Trophoblast cell (in vitro differentiated cells and primary cell): ENCODE measurements around the gene FGF3.

Experiments
- DNase-seq, 2 donors: peaks; one replicate each; pipeline ENCODE4 v3.0.0-alpha.2; 2016
- H2AFZ ChIP-seq: 2 replicates; pipeline ENCODE4 v1.6.1; 2013; ENCODE audit warnings: low read length, moderate library complexity, mild to moderate bottlenecking; ENCODE audit not compliant: insufficient read depth, poor library complexity
- H2AK5ac ChIP-seq: 2 replicates; pipeline ENCODE4 v1.6.1; 2013; ENCODE audit warnings: mild to moderate bottlenecking, low read length
- H2BK120ac ChIP-seq: 2 replicates; pipeline ENCODE4 v1.6.1; 2013; ENCODE audit warnings: low read length, mild to moderate bottlenecking, moderate library complexity; ENCODE audit not compliant: insufficient read depth, poor library complexity
- H2BK12ac ChIP-seq: 2 replicates; pipeline ENCODE4 v1.6.1; 2013; ENCODE audit warnings: mild to moderate bottlenecking, low read length, moderate library complexity
- H2BK5ac ChIP-seq: 2 replicates; pipeline ENCODE4 v1.6.1; 2013; ENCODE audit warnings: low read length, low read depth, moderate library complexity, mild to moderate bottlenecking; ENCODE audit not compliant: poor library complexity
- H3K14ac ChIP-seq: 2 replicates; pipeline ENCODE4 v1.6.1; 2013; ENCODE audit warnings: mild to moderate bottlenecking, low read length
- H3K18ac ChIP-seq: 2 replicates; pipeline ENCODE4 v1.6.1; 2013; ENCODE audit warnings: mild to moderate bottlenecking, low read length
- H3K23ac ChIP-seq: 2 replicates; pipeline ENCODE4 v1.6.1; 2013; ENCODE audit warnings: low read length
- H3K27ac ChIP-seq: 2 replicates; pipeline ENCODE4 v1.5.1; 2013; ENCODE audit warnings: low read depth, mild to moderate bottlenecking, inconsistent platforms, low read length, moderate library complexity
- H3K27me3 ChIP-seq: 2 replicates; pipeline ENCODE4 v1.6.1; 2013; ENCODE audit warnings: inconsistent platforms, mild to moderate bottlenecking, low read length, moderate library complexity; ENCODE audit not compliant: insufficient read depth
- H3K36me3 ChIP-seq, 2 experiments: 1 replicate in 1 of 2; 2 replicates in 1 of 2; pipeline ENCODE4 v1.6.1; 2013; ENCODE audit warnings: low read length in 2 of 2, mild to moderate bottlenecking in 2 of 2, moderate library complexity in 1 of 2; ENCODE audit not compliant: insufficient read depth in 2 of 2, control insufficient read depth in 1 of 2
- H3K4ac ChIP-seq: 2 replicates; pipeline ENCODE4 v1.6.1; 2013; ENCODE audit warnings: low read depth, mild to moderate bottlenecking, low read length, moderate library complexity
- H3K4me1 ChIP-seq, 2 experiments: 1 replicate in 1 of 2; 2 replicates in 1 of 2; pipeline ENCODE4 v1.6.1; 2013; ENCODE audit warnings: low read length in 2 of 2, mild to moderate bottlenecking in 2 of 2, moderate library complexity in 1 of 2; ENCODE audit not compliant: insufficient read depth in 2 of 2, control insufficient read depth in 1 of 2
- H3K4me2 ChIP-seq: 2 replicates; pipeline ENCODE4 v1.6.1; 2013; ENCODE audit warnings: inconsistent platforms, mild to moderate bottlenecking, low read length, moderate library complexity
- H3K4me3 ChIP-seq: 2 replicates; pipeline ENCODE4 v1.5.1; 2013; ENCODE audit warnings: mild to moderate bottlenecking, low read depth, low read length, inconsistent platforms
- H3K79me1 ChIP-seq: one replicate; pipeline ENCODE4 v1.6.1; 2013; ENCODE audit warnings: low read length
- H3K79me2 ChIP-seq: 2 replicates; pipeline ENCODE4 v1.6.1; 2013; ENCODE audit warnings: low read length, mild to moderate bottlenecking; ENCODE audit not compliant: control insufficient read depth, insufficient read depth, poor library complexity
- H3K9ac ChIP-seq: 2 replicates; pipeline ENCODE4 v1.6.1; 2013; ENCODE audit warnings: mild to moderate bottlenecking, low read length
- H3K9me3 ChIP-seq: 2 replicates; pipeline ENCODE4 v1.6.1; 2013; ENCODE audit warnings: low read depth, mild to moderate bottlenecking, control low read depth, inconsistent platforms, low read length; ENCODE audit not compliant: insufficient read depth
- H4K12ac ChIP-seq: 2 replicates; pipeline ENCODE4 v1.6.1; 2013; ENCODE audit warnings: low read depth, mild to moderate bottlenecking, low read length, moderate library complexity
- H4K8ac ChIP-seq: 2 replicates; pipeline ENCODE4 v1.6.1; 2013; ENCODE audit warnings: low read depth, mild to moderate bottlenecking, low read length, moderate library complexity
- H4K91ac ChIP-seq: one replicate; pipeline ENCODE4 v1.6.1; 2013; ENCODE audit warnings: low read depth, mild to moderate bottlenecking, low read length, moderate library complexity
- WGBS: extraction: QIAGEN DNeasy Blood & Tissue Kit; methylation state at CpG from one replicate; pipeline ENCODE4 v1.1.7; 2013; ENCODE audit warnings: missing lambda C conversion rate; ENCODE audit not compliant: insufficient read length, insufficient coverage; ENCODE audit errors: extremely low coverage; 5-methylcytosine and 5-hydroxymethylcytosine counted together

FGF3 gene

DNA sequence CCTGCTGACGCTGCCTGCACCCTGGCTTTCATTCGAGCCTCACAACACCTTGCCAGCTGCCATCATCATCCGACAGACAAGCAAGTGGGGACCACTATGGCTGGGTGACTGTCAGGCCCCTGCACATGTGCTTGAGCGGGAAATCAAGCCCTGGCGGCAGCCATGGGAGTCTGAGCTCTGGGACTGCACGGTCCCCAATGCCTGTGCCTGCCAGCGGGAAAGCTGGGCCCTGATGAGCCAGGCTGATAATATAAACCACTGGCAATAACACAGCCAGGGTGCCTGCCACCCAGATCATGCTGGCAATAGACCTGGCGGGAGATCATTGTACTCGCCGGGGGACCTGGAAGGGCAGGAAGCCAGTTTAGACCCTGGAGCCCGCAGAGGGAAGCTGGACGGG is 2.5 kb downstream of the FGF3 start:
- H3K4me2 ChIP-seq = no peak overlapping the region

DNA sequence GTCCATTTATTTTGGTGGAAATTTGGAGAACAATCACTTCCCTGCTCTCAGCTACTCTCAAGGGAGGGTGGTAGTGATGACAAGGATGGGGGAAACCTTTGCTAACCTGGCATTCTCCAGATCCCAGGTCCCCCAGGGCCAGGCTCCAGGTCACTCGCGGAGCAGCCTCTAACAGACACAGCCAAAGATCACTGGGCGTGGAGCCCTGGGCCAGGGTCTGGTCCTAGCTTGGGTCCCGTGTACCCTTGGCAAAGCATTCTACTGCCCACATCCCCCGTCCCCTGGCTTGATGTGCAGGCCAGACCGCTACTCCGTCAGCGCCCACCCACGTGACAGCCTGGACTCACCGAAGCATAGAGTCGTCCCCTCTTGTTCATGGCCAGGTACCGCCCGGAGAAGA is 3.2 kb downstream of the FGF3 start:
- Histone ChIP-seq H3K79me2 (no peaks in the 10 kb centered on the region), H2AK5ac (no peak overlapping the region), H2AFZ (no peak overlapping the region), H3K14ac (no peak overlapping the region), H3K9ac (no peak overlapping the region), H3K18ac (no peak overlapping the region), H3K4me1 (peaks cover 11 to 16% of the 10 kb centered on the region in 2 experiments), H3K4ac (no peak overlapping the region), H4K8ac (no peak overlapping the region), H3K27ac (no peak overlapping the region), H3K27me3 (peaks cover 57% of the 10 kb centered on the region), H3K79me1 (no peaks in the 10 kb centered on the region), H4K91ac (no peak overlapping the region), H3K4me2 (no peak overlapping the region), H4K12ac (no peak overlapping the region), H3K9me3 (peaks cover 14% of the 10 kb centered on the region), H2BK120ac (no peak overlapping the region), H3K4me3 (no peak overlapping the region), H3K36me3 (no peaks in the 10 kb centered on the region), H2BK12ac (no peak overlapping the region), H3K23ac (no peak overlapping the region), H2BK5ac (no peak overlapping the region)
- no peak for DNase-seq
- WGBS = no CpG with 5 or more reads among the region's 13 CpGs

More for the DNA sequence above, 2.5 kb downstream of the FGF3 start:
- H3K18ac ChIP-seq = no peak overlapping the region
- H2AK5ac ChIP-seq = no peak overlapping the region
- no peak overlapping the region for H2BK5ac ChIP-seq
- peaks cover 8 to 13% of the 10 kb centered on the region in 2 experiments for H3K4me1 ChIP-seq
- H3K4me3 ChIP-seq = no peak overlapping the region
- H3K36me3 ChIP-seq = no peaks in the 10 kb centered on the region
- H4K8ac ChIP-seq = no peak overlapping the region
- H3K27me3 ChIP-seq = peaks cover 60% of the 10 kb centered on the region
- no peak overlapping the region for H3K27ac ChIP-seq
- no peaks in the 10 kb centered on the region for H3K79me2 ChIP-seq
- H2AFZ ChIP-seq = no peak overlapping the region
- no peak overlapping the region for H4K91ac ChIP-seq
- no peak overlapping the region for H2BK12ac ChIP-seq
- DNase-seq = no peak
- H3K14ac ChIP-seq = no peak overlapping the region
- H3K9me3 ChIP-seq = peaks cover 16% of the 10 kb centered on the region
- no CpG with 5 or more reads among the region's 12 CpGs for WGBS
- H4K12ac ChIP-seq = no peak overlapping the region
- H3K9ac ChIP-seq = no peak overlapping the region
- no peak overlapping the region for H3K23ac ChIP-seq
- no peaks in the 10 kb centered on the region for H3K79me1 ChIP-seq
- H3K4ac ChIP-seq = no peak overlapping the region
- H2BK120ac ChIP-seq = no peak overlapping the region

DNA sequence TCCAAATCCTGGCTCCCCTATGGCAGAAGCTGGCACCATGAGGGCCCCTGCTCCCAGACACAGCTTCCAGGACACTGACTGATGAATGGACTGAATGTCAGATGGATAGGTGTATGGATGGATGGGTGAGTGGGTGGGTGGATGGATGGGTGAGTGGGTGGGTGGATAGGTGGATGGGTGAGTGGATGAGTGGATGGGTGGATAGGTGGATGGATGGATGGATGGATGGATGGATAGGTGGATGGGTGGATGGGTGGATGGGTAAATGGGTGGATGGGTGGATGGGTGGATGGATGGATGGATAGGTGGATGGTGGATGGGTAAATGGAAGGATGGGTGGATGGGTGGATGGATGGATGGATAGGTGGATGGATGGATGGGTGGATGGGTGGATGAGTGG is 4.3 kb downstream of the FGF3 start:
- Histone ChIP-seq H4K8ac (no peak overlapping the region), H3K14ac (no peak overlapping the region), H3K18ac (no peak overlapping the region), H3K9me3 (peaks cover 14% of the 10 kb centered on the region), H3K4ac (no peak overlapping the region), H3K4me3 (no peak overlapping the region), H2BK5ac (no peak overlapping the region), H3K27ac (no peak overlapping the region), H3K27me3 (peaks cover 51% of the 10 kb centered on the region), H3K4me1 (peaks cover 11 to 16% of the 10 kb centered on the region in 2 experiments), H2AK5ac (no peak overlapping the region), H3K23ac (no peak overlapping the region), H2AFZ (no peak overlapping the region), H3K79me2 (no peaks in the 10 kb centered on the region), H3K4me2 (no peak overlapping the region), H3K9ac (no peak overlapping the region), H3K36me3 (no peaks in the 10 kb centered on the region), H4K12ac (no peak overlapping the region), H4K91ac (no peak overlapping the region), H3K79me1 (no peaks in the 10 kb centered on the region), H2BK12ac (no peak overlapping the region), H2BK120ac (no peak overlapping the region)
- DNase-seq = no peak

DNA sequence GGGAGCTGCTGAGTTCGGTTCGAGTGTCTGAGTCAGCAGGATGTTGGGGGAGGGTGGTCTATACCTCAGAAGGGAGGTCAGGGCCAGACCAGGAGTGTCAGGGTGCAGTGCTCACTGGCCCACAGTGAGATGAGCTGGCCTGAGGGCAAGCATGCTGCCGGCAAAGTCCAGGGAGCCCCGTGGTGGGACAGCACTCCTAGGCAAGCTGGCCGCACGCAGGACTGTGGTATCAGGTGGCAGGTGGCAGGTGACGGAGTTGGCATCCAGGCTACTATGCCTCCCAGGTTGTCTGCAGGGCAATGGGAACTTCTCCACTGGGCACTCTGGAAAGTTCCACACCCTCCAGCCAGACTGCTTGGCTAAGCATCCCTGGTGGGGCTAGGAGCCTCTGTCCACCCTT is 4.8 kb downstream of the FGF3 start:
- Histone ChIP-seq H2BK12ac (no peak overlapping the region), H3K27me3 (peaks cover 46% of the 10 kb centered on the region), H2BK120ac (no peak overlapping the region), H3K18ac (no peak overlapping the region), H3K27ac (no peak overlapping the region), H4K12ac (no peak overlapping the region), H3K9me3 (peaks cover 14% of the 10 kb centered on the region), H3K23ac (no peak overlapping the region), H3K36me3 (no peaks in the 10 kb centered on the region), H2AFZ (no peak overlapping the region), H3K14ac (no peak overlapping the region), H3K9ac (no peak overlapping the region), H4K8ac (no peak overlapping the region), H4K91ac (no peak overlapping the region), H2BK5ac (no peak overlapping the region), H3K79me1 (no peaks in the 10 kb centered on the region), H3K4me1 (peaks cover 11 to 16% of the 10 kb centered on the region in 2 experiments), H3K4me2 (no peak overlapping the region), H3K79me2 (no peaks in the 10 kb centered on the region), H3K4me3 (no peak overlapping the region), H3K4ac (no peak overlapping the region), H2AK5ac (no peak overlapping the region)
- no CpG with 5 or more reads among the region's 7 CpGs for WGBS
- DNase-seq = no peak
